ENCODE measurements around the gene GALNT2. TPM values are rescaled to one million over a fixed set of nuclear protein-coding genes. Genes with fewer than 3 reads are reported as not detected.

The GALNT2 gene
- polyA plus RNA-seq, 1 of the 3 experiments (the other 2 are of a cell fraction), result 118 TPM

- no peak overlapping the region for H2AFZ ChIP-seq (ENCODE audit: low read depth)
- ChIA-PET CTCF (interaction anchor here (0.6 to 1.8 kb wide), 23 partner anchors 9 to 544 kb away, joined by 3 to 7 read pairs (median 3); no protein-coding TSS in a partner anchor), POLR2A (no interaction called here)
- no peak overlapping the region for H3K27ac ChIP-seq (ENCODE audit: low read depth in 2 of 2, low read length in 1 of 2)
- H3K9me3 ChIP-seq, result no peaks in the 10 kb centered on the region
- H3K79me2 ChIP-seq (ENCODE audit: insufficient read depth), result peaks cover 67% of the 10 kb centered on the region
- peak; percentile 79 for DNase-seq
- H3K27me3 ChIP-seq (ENCODE audit: insufficient read depth), result no peaks in the 10 kb centered on the region
- TF ChIP-seq SMC3 (IDR thresholded peaks at IDR 0.05; ENCODE audit: low read depth, low read length), result peak; percentile 47
- TF ChIP-seq, protein P1, sequence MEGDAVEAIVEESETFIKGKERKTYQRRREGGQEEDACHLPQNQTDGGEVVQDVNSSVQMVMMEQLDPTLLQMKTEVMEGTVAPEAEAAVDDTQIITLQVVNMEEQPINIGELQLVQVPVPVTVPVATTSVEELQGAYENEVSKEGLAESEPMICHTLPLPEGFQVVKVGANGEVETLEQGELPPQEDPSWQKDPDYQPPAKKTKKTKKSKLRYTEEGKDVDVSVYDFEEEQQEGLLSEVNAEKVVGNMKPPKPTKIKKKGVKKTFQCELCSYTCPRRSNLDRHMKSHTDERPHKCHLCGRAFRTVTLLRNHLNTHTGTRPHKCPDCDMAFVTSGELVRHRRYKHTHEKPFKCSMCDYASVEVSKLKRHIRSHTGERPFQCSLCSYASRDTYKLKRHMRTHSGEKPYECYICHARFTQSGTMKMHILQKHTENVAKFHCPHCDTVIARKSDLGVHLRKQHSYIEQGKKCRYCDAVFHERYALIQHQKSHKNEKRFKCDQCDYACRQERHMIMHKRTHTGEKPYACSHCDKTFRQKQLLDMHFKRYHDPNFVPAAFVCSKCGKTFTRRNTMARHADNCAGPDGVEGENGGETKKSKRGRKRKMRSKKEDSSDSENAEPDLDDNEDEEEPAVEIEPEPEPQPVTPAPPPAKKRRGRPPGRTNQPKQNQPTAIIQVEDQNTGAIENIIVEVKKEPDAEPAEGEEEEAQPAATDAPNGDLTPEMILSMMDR (IDR thresholded peaks at IDR 0.05), result peak; percentile 64
- peak; percentile 71 for TF ChIP-seq RAD21 (IDR thresholded peaks at IDR 0.05; ENCODE audit: low read length)
- no peak for TF ChIP-seq RXRA (IDR thresholded peaks at IDR 0.05; ENCODE audit: borderline replicate concordance, low read depth)
- H4K20me1 ChIP-seq (ENCODE audit: insufficient read depth), result peaks cover 48% of the 10 kb centered on the region
- no peak overlapping the region for H3K4me3 ChIP-seq (ENCODE audit: low read depth in 2 of 2, low read length in 1 of 2)
- H3K9me2 ChIP-seq, result no peaks in the 10 kb centered on the region
- H3F3A ChIP-seq (replicated peaks; ENCODE audit: insufficient read depth), result peaks cover 10% of the 10 kb centered on the region
- H3K9ac ChIP-seq, result no peak overlapping the region
- peaks cover 0 to 3% of the 10 kb centered on the region in 2 experiments for H3K36me3 ChIP-seq (replicated peaks in 1 of 2; ENCODE audit: control insufficient read depth in 1 of 2, insufficient read depth in 2 of 2, low read length in 1 of 2)
- H3K4me2 ChIP-seq, result no peak overlapping the region
- H3K4me1 ChIP-seq (ENCODE audit: control insufficient read depth in 1 of 2, insufficient read depth in 2 of 2, low read depth in 1 of 2, low read length in 1 of 2), result peaks cover 11 to 12% of the 10 kb centered on the region in 2 experiments; a peak in 3 of 4 replicates
- 88% methylated on average over 11 of the region's 12 CpGs for WGBS (ENCODE audit: low lambda C conversion rate)
Observed at GRCh38 chr1:230167419-230167852, 100.4 kb downstream of the GALNT2 start.

GRCh38 chr1:230169454-230170152 is 102.6 kb downstream of the GALNT2 start:
- Histone ChIP-seq H3K9me3 (no peaks in the 10 kb centered on the region), H3K27ac (ENCODE audit: low read depth in 2 of 2, low read length in 1 of 2) (no peak overlapping the region), H3K4me2 (no peak overlapping the region), H3K4me1 (ENCODE audit: control insufficient read depth in 1 of 2, insufficient read depth in 2 of 2, low read depth in 1 of 2, low read length in 1 of 2) (peaks cover 12 to 18% of the 10 kb centered on the region in 2 experiments; a peak in 3 of 4 replicates), H3K36me3 (replicated peaks in 1 of 2; ENCODE audit: control insufficient read depth in 1 of 2, insufficient read depth in 2 of 2, low read length in 1 of 2) (no peaks in the 10 kb centered on the region), H3F3A (replicated peaks; ENCODE audit: insufficient read depth) (peaks cover 10% of the 10 kb centered on the region), H3K4me3 (ENCODE audit: low read depth in 2 of 2, low read length in 1 of 2) (no peak overlapping the region), H3K9me2 (no peaks in the 10 kb centered on the region), H3K27me3 (ENCODE audit: insufficient read depth) (no peaks in the 10 kb centered on the region), H3K79me2 (ENCODE audit: insufficient read depth) (peaks cover 61% of the 10 kb centered on the region), H4K20me1 (ENCODE audit: insufficient read depth) (peaks cover 50% of the 10 kb centered on the region), H2AFZ (ENCODE audit: low read depth) (no peak overlapping the region), H3K9ac (no peak overlapping the region)
- POLR2A ChIA-PET, result no interaction called here
- 93% methylated on average over 8 of the region's 8 CpGs for WGBS (ENCODE audit: low lambda C conversion rate)
- CTCF ChIA-PET, result no interaction called here
- no peak for DNase-seq
- TF ChIP-seq, protein P2, sequence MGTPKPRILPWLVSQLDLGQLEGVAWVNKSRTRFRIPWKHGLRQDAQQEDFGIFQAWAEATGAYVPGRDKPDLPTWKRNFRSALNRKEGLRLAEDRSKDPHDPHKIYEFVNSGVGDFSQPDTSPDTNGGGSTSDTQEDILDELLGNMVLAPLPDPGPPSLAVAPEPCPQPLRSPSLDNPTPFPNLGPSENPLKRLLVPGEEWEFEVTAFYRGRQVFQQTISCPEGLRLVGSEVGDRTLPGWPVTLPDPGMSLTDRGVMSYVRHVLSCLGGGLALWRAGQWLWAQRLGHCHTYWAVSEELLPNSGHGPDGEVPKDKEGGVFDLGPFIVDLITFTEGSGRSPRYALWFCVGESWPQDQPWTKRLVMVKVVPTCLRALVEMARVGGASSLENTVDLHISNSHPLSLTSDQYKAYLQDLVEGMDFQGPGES (IDR thresholded peaks at IDR 0.05; ENCODE audit: low read depth, low read length), result no peak
- TF ChIP-seq FOXJ3 (CRISPR knock-in tag; IDR thresholded peaks at IDR 0.05) (no peak), TCF12 (IDR thresholded peaks at IDR 0.05) (no peak), RXRA (IDR thresholded peaks at IDR 0.05; ENCODE audit: borderline replicate concordance, low read depth) (no peak), NRF1 (IDR thresholded peaks at IDR 0.05; ENCODE audit: low read depth, low read length) (no peak), JUND (IDR thresholded peaks at IDR 0.05) (no peak), YY1 (IDR thresholded peaks at IDR 0.05; ENCODE audit: low read depth) (no peak), EP300 (IDR thresholded peaks at IDR 0.05; ENCODE audit: borderline replicate concordance in 1 of 2, low read depth in 1 of 2, low read length in 1 of 2) (no peak), ELF1 (IDR thresholded peaks at IDR 0.05) (no peak)
- TF ChIP-seq, protein P3, sequence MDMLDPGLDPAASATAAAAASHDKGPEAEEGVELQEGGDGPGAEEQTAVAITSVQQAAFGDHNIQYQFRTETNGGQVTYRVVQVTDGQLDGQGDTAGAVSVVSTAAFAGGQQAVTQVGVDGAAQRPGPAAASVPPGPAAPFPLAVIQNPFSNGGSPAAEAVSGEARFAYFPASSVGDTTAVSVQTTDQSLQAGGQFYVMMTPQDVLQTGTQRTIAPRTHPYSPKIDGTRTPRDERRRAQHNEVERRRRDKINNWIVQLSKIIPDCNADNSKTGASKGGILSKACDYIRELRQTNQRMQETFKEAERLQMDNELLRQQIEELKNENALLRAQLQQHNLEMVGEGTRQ (IDR thresholded peaks at IDR 0.05; ENCODE audit: borderline replicate concordance, low read depth, low read length), result no peak
- TF ChIP-seq, protein P1 (IDR thresholded peaks at IDR 0.05), result no peak
- TF ChIP-seq, protein P4, sequence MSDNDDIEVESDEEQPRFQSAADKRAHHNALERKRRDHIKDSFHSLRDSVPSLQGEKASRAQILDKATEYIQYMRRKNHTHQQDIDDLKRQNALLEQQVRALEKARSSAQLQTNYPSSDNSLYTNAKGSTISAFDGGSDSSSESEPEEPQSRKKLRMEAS (IDR thresholded peaks at IDR 0.05; ENCODE audit: low read depth), result no peak
